Measurements from ENCODE around the gene C2orf49. TPM values are rescaled to one million over a fixed set of nuclear protein-coding genes. Genes with fewer than 3 reads are reported as not detected.

C2orf49 gene
- total and polyA plus RNA-seq, 2 of the 8 experiments (the other 6 are each of a cell fraction or from before 2014, with no cell fraction given), result 5.6 to 19.9 TPM

DNA sequence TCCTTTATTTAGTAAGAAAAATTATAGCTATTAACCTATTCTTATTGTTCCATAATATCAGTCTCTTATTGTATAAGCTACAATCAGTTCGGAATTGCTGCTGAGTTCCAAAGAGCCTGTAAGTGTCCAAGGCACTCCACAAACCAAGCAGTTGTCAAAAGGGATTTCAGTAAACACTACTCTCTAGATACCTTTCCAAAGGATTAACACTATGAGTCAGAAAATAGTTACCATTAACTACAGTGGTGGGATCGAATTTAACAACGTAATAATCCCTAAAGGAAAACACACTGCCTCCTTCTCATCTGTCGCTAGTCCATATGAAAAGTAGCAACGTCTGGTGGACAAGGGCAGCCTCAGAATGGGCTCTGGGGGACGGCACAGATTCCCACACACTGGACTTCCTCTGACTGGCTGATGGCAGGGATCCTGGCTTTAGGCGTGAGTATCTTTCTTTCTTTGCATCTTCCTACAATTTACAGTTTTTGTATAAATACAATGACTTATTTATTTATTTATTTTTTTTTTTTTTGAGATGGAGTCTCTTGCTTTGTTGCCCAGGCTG, 16.6 kb upstream of the C2orf49 start:
- Histone ChIP-seq H2BK12ac (ENCODE audit: low read depth, low read length) (no peak overlapping the region), H2BK15ac (ENCODE audit: low read length) (no peak overlapping the region), H3K79me2 (ENCODE audit: control insufficient read depth in 1 of 2, insufficient read depth in 2 of 2, low read length in 2 of 2) (peaks cover 6 to 75% of the 10 kb centered on the region in 2 experiments; a peak in 3 of 4 replicates), H2BK20ac (ENCODE audit: low read length) (no peak overlapping the region), H2BK120ac (replicated peaks; ENCODE audit: low read depth, low read length) (no peak overlapping the region), H3K56ac (replicated peaks; ENCODE audit: insufficient read length, low read depth, low read length) (no peak overlapping the region), H3K18ac (ENCODE audit: extremely low read depth, low read length) (no peak overlapping the region), H3K9ac (replicated peaks in 1 of 4; ENCODE audit: extremely low read depth in 1 of 4, low read depth in 3 of 4, low read length in 3 of 4) (no peak overlapping the region), H3K14ac (ENCODE audit: insufficient read length) (no peak overlapping the region), H3K79me1 (ENCODE audit: low read depth, low read length) (peaks cover 19% of the 10 kb centered on the region), H2AFZ (ENCODE audit: low read length) (no peak overlapping the region), H3K4me1 (replicated peaks in 1 of 4; ENCODE audit: control insufficient read depth in 3 of 4, insufficient read depth in 4 of 4, low read length in 3 of 4) (peaks cover 0 to 10% (median 5%) of the 10 kb centered on the region in 4 experiments; a peak in 3 of 7 replicates), H3K23ac (ENCODE audit: insufficient read length) (no peak overlapping the region), H3K27ac (ENCODE audit: low read depth, low read length) (no peak overlapping the region), H3K4me3 (ENCODE audit: extremely low read depth in 1 of 4, insufficient read depth in 2 of 4, low read depth in 3 of 4, low read length in 4 of 4) (no peak overlapping the region), H4K5ac (ENCODE audit: insufficient read length, low read depth, low read length) (no peak overlapping the region), H3K23me2 (ENCODE audit: low read depth, low read length) (no peaks in the 10 kb centered on the region), H4K91ac (replicated peaks; ENCODE audit: insufficient read length, low read length) (no peak overlapping the region), H3K4me2 (ENCODE audit: insufficient read depth in 1 of 2, low read depth in 2 of 2, low read length in 2 of 2) (no peak overlapping the region), H2AK5ac (ENCODE audit: low read depth, low read length) (no peak overlapping the region), H3K4ac (replicated peaks; ENCODE audit: insufficient read length, low read depth, low read length) (no peak overlapping the region), H3K9me3 (ENCODE audit: insufficient read depth in 2 of 2, low read depth in 1 of 2, low read length in 1 of 2) (no peaks in the 10 kb centered on the region), H3K27me3 (replicated peaks in 1 of 4; ENCODE audit: control insufficient read depth in 3 of 4, extremely low read depth in 1 of 4, insufficient read depth in 3 of 4, low read length in 3 of 4) (no peaks in the 10 kb centered on the region), H4K20me1 (replicated peaks in 1 of 2; ENCODE audit: control insufficient read depth in 1 of 2, insufficient read depth in 2 of 2, low read length in 2 of 2) (peaks cover 0 to 7% of the 10 kb centered on the region in 2 experiments), H3K36me3 (ENCODE audit: control insufficient read depth in 2 of 4, insufficient read depth in 4 of 4, low read length in 3 of 4) (no peaks in the 10 kb centered on the region), H4K8ac (ENCODE audit: extremely low read depth, insufficient read depth, low read length) (no peak overlapping the region), H2BK5ac (ENCODE audit: low read depth, low read length) (no peak overlapping the region)
- DNase-seq (ENCODE audit: low read depth in 1 of 2, low spot score in 2 of 2) (no peak), FAIRE-seq (no peak)
- 77% methylated on average over 7 of the region's 7 CpGs; no CpG with 5 or more reads in 1 of the 2 experiments for whole genome bisulfite sequencing, 2 experiments (ENCODE audit: extremely low coverage in 1 of 2, insufficient coverage in 1 of 2, insufficient read length in 1 of 2, insufficient replicate concordance in 2 of 2, low coverage in 1 of 2, low lambda C conversion rate in 2 of 2, missing lambda C conversion rate in 1 of 2)
- ChIA-PET CTCF (ENCODE audit: partially characterized antibody) (no interaction called here), POLR2A (ENCODE audit: partially characterized antibody) (interaction anchor here (0.8 to 1.6 kb wide), 3 partner anchors 9 to 16 kb away, joined by 3 to 9 read pairs (median 3); partner anchors contain the start of genes C2orf49 and TGFBRAP1)
- no peak for TF ChIP-seq EGR1 (IDR thresholded peaks at IDR 0.05; ENCODE audit: borderline replicate concordance, low read depth, low read length)
- TF ChIP-seq, protein P1, sequence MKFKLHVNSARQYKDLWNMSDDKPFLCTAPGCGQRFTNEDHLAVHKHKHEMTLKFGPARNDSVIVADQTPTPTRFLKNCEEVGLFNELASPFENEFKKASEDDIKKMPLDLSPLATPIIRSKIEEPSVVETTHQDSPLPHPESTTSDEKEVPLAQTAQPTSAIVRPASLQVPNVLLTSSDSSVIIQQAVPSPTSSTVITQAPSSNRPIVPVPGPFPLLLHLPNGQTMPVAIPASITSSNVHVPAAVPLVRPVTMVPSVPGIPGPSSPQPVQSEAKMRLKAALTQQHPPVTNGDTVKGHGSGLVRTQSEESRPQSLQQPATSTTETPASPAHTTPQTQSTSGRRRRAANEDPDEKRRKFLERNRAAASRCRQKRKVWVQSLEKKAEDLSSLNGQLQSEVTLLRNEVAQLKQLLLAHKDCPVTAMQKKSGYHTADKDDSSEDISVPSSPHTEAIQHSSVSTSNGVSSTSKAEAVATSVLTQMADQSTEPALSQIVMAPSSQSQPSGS (IDR thresholded peaks at IDR 0.05; ENCODE audit: low read length), result no peak
- no peak for TF ChIP-seq BACH1 (IDR thresholded peaks at IDR 0.05; ENCODE audit: low read length)
- TF ChIP-seq NANOG (IDR thresholded peaks at IDR 0.05; ENCODE audit: insufficient read depth, low read depth, low read length, poor library complexity, severe bottlenecking), result no peak
- no peak for TF ChIP-seq USF2 (IDR thresholded peaks at IDR 0.05; ENCODE audit: low read length)
- TF ChIP-seq SIRT6 (IDR thresholded peaks at IDR 0.05; ENCODE audit: low read length), result no peak
- no peak for TF ChIP-seq ASH2L (IDR thresholded peaks at IDR 0.05; ENCODE audit: low read length)
- TF ChIP-seq CBX5 (IDR thresholded peaks at IDR 0.05; ENCODE audit: low read depth, low read length), result no peak
- no peak for TF ChIP-seq SP2 (IDR thresholded peaks at IDR 0.05; ENCODE audit: low read length)
- TF ChIP-seq TCF12 (IDR thresholded peaks at IDR 0.05; ENCODE audit: low read depth, low read length), result no peak

All from H1 (cell line).